ENCODE measurements around the gene CENPP. TPM values are rescaled to one million over a fixed set of nuclear protein-coding genes. Genes with fewer than 3 reads are reported as not detected.

The CENPP gene
- total RNA-seq, 1 donor, result 5.4 TPM

- no peak for TF ChIP-seq CTCF (IDR thresholded peaks at IDR 0.05; ENCODE audit: extremely low read depth, low read depth, low read length)
- Histone ChIP-seq H3K4me1 (ENCODE audit: insufficient read depth, low read length) (no peaks in the 10 kb centered on the region), H3K4me2 (ENCODE audit: insufficient read depth, low read length) (no peak overlapping the region), H3K27ac (ENCODE audit: low read depth, low read length) (no peak overlapping the region), H3K9me3 (ENCODE audit: low read depth, low read length) (no peaks in the 10 kb centered on the region), H4K20me1 (ENCODE audit: insufficient read depth, low read length) (peaks cover 3% of the 10 kb centered on the region), H3K4me3 (ENCODE audit: insufficient read depth, low read length) (no peak overlapping the region), H3K27me3 (ENCODE audit: insufficient read depth, low read length) (no peaks in the 10 kb centered on the region), H3K36me3 (ENCODE audit: insufficient read depth, low read length) (peaks cover 76% of the 10 kb centered on the region), H3K79me2 (ENCODE audit: insufficient read depth, low read length) (no peaks in the 10 kb centered on the region), H2AFZ (ENCODE audit: low read length) (no peak overlapping the region)
- DNase-seq (ENCODE audit: insufficient read length, low spot score, missing footprints), result no peak
These were observed 311.6 kb downstream of the CENPP start for GRCh38 chr9:92637326-92637725.

GRCh38 chr9:92637886-92638620 lies 312.3 kb downstream of the CENPP start:
- no peak for DNase-seq (ENCODE audit: insufficient read length, low spot score, missing footprints)
- H4K20me1 ChIP-seq (ENCODE audit: insufficient read depth, low read length), result peaks cover 3% of the 10 kb centered on the region
- H3K4me3 ChIP-seq (ENCODE audit: insufficient read depth, low read length), result no peak overlapping the region
- H2AFZ ChIP-seq (ENCODE audit: low read length), result no peak overlapping the region
- TF ChIP-seq CTCF (IDR thresholded peaks at IDR 0.05; ENCODE audit: extremely low read depth, low read depth, low read length), result no peak
- peaks cover 77% of the 10 kb centered on the region for H3K36me3 ChIP-seq (ENCODE audit: insufficient read depth, low read length)
- no peaks in the 10 kb centered on the region for H3K9me3 ChIP-seq (ENCODE audit: low read depth, low read length)
- no peak overlapping the region for H3K4me2 ChIP-seq (ENCODE audit: insufficient read depth, low read length)
- no peak overlapping the region for H3K27ac ChIP-seq (ENCODE audit: low read depth, low read length)
- no peaks in the 10 kb centered on the region for H3K4me1 ChIP-seq (ENCODE audit: insufficient read depth, low read length)
- H3K27me3 ChIP-seq (ENCODE audit: insufficient read depth, low read length), result no peaks in the 10 kb centered on the region
- peaks cover 5% of the 10 kb centered on the region for H3K79me2 ChIP-seq (ENCODE audit: insufficient read depth, low read length)

GRCh38 chr9:92638621-92639101 lies 312.9 kb downstream of the CENPP start:
- no peak overlapping the region for H3K27ac ChIP-seq (ENCODE audit: low read depth, low read length)
- H3K4me2 ChIP-seq (ENCODE audit: insufficient read depth, low read length), result no peak overlapping the region
- peaks cover 3% of the 10 kb centered on the region for H4K20me1 ChIP-seq (ENCODE audit: insufficient read depth, low read length)
- no peaks in the 10 kb centered on the region for H3K4me1 ChIP-seq (ENCODE audit: insufficient read depth, low read length)
- H2AFZ ChIP-seq (ENCODE audit: low read length), result no peak overlapping the region
- H3K9me3 ChIP-seq (ENCODE audit: low read depth, low read length), result no peaks in the 10 kb centered on the region
- H3K27me3 ChIP-seq (ENCODE audit: insufficient read depth, low read length), result no peaks in the 10 kb centered on the region
- DNase-seq (ENCODE audit: insufficient read length, low spot score, missing footprints), result no peak
- TF ChIP-seq CTCF (IDR thresholded peaks at IDR 0.05; ENCODE audit: extremely low read depth, low read depth, low read length), result no peak
- peaks cover 9% of the 10 kb centered on the region for H3K79me2 ChIP-seq (ENCODE audit: insufficient read depth, low read length)
- peaks cover 76% of the 10 kb centered on the region for H3K36me3 ChIP-seq (ENCODE audit: insufficient read depth, low read length)
- H3K4me3 ChIP-seq (ENCODE audit: insufficient read depth, low read length), result no peak overlapping the region

- Histone ChIP-seq H3K4me3 (ENCODE audit: insufficient read depth, low read length) (no peak overlapping the region), H3K27me3 (ENCODE audit: insufficient read depth, low read length) (no peaks in the 10 kb centered on the region), H3K27ac (ENCODE audit: low read depth, low read length) (no peak overlapping the region), H4K20me1 (ENCODE audit: insufficient read depth, low read length) (peaks cover 6% of the 10 kb centered on the region), H2AFZ (ENCODE audit: low read length) (no peak overlapping the region), H3K36me3 (ENCODE audit: insufficient read depth, low read length) (peaks cover 76% of the 10 kb centered on the region), H3K4me1 (ENCODE audit: insufficient read depth, low read length) (no peaks in the 10 kb centered on the region), H3K79me2 (ENCODE audit: insufficient read depth, low read length) (peaks cover 12% of the 10 kb centered on the region), H3K4me2 (ENCODE audit: insufficient read depth, low read length) (no peak overlapping the region), H3K9me3 (ENCODE audit: low read depth, low read length) (no peaks in the 10 kb centered on the region)
- no peak for DNase-seq (ENCODE audit: insufficient read length, low spot score, missing footprints)
- TF ChIP-seq CTCF (IDR thresholded peaks at IDR 0.05; ENCODE audit: extremely low read depth, low read depth, low read length), result no peak
These were observed 313.4 kb downstream of the CENPP start for GRCh38 chr9:92639124-92639523.

Data from osteoblast (primary cell).